Stimulated activated CD8-positive, alpha-beta memory T cell treated with anti-CD3 and anti-CD28 coated beads, Interleukin-7, amount 100 ng/mL, for 1 hour (primary cell): Measurements from ENCODE around the gene DEPP1.

ENCODE experiments used
- DNase-seq, 2 donors: peaks; one replicate each; pipeline ENCODE4 v3.0.0-alpha.2; 2020; ENCODE audit warnings: low read depth in 2 of 2

Gene DEPP1

GRCh38 chr10:44993922-44994751 is 15.5 kb upstream of the DEPP1 start:
- DNase-seq, result no peak

- DNase-seq, result no peak
These were observed 14.8 kb upstream of the DEPP1 start for GRCh38 chr10:44993226-44993921.

GRCh38 chr10:44992732-44993225 is 14.2 kb upstream of the DEPP1 start:
- no peak for DNase-seq

- no peak for DNase-seq
These were observed 13.6 kb upstream of the DEPP1 start for GRCh38 chr10:44992070-44992731.

GRCh38 chr10:44991571-44991970 is 13.0 kb upstream of the DEPP1 start:
- no peak for DNase-seq

GRCh38 chr10:44990965-44991364 is 12.4 kb upstream of the DEPP1 start:
- no peak for DNase-seq

GRCh38 chr10:44990302-44990655 is 11.7 kb upstream of the DEPP1 start:
- no peak for DNase-seq

- no peak for DNase-seq
These were observed 11.1 kb upstream of the DEPP1 start for GRCh38 chr10:44989597-44990301.

GRCh38 chr10:44988957-44989585 is 10.5 kb upstream of the DEPP1 start:
- DNase-seq, result no peak

GRCh38 chr10:44986670-44987069 is 8.1 kb upstream of the DEPP1 start:
- no peak for DNase-seq

GRCh38 chr10:44986179-44986578 is 7.6 kb upstream of the DEPP1 start:
- DNase-seq, result no peak

- no peak for DNase-seq
These were observed 6.6 kb upstream of the DEPP1 start for GRCh38 chr10:44985175-44985681.

- no peak for DNase-seq
These were observed 6.1 kb upstream of the DEPP1 start for GRCh38 chr10:44984671-44985101.

GRCh38 chr10:44983895-44984278 is 5.3 kb upstream of the DEPP1 start:
- DNase-seq, result no peak

GRCh38 chr10:44983066-44983894 is 4.7 kb upstream of the DEPP1 start:
- DNase-seq, result no peak

- DNase-seq, result no peak
These were observed 3.9 kb upstream of the DEPP1 start for GRCh38 chr10:44982496-44982895.

GRCh38 chr10:44982114-44982460 is 3.5 kb upstream of the DEPP1 start:
- no peak for DNase-seq

- DNase-seq, result no peak
These were observed 2.8 kb upstream of the DEPP1 start for GRCh38 chr10:44981172-44982113.
